Measurements from ENCODE around the gene VAMP2. TPM values are rescaled to one million over a fixed set of nuclear protein-coding genes. Genes with fewer than 3 reads are reported as not detected.

The VAMP2 gene
- total and polyA plus RNA-seq, 2 of the 4 experiments (the other 2 are of a cell fraction): 2.3 to 33.3 TPM

DNA sequence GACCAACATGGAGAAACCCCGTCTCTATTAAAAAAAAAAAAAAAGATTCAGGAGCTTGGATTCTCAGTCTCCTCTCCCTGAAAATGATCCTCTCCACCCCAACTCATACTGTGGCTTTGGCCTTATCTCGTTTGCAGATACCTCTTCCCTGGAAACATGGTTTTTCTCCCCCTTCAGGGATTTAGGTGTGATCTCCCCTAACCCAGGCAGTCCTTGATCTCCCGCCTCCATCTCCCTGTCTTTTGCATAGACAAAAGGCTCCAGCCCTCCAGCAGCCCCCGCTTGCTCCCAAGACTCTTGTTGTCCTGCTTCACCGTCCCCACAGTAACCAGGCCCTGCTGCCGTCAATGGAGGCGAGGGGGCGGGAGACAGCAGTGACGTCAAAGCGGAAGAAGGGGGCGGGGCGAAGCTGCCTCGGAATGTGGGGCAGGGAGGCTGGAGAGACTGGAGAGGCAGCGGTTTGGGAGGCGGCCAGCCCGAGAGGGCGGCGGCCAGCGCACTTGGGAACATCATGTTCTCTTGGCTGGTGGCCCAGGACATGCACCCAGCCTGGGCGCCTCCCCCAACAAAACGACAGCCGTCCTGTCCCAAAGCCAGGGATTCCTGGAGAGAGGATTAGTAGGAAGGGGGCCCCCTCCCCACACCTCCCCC is 8.7 kb downstream of the VAMP2 start:
- H3K79me1 ChIP-seq (ENCODE audit: low read depth in 1 of 2, low read length in 2 of 2): peaks cover 3 to 42% of the 10 kb centered on the region in 2 experiments; a peak in 2 of 4 replicates
- dilution Hi-C loops (cut with HindIII; ENCODE audit: low sequenced_read_pairs, unreplicated experiment): no loop called here
- H3K56ac ChIP-seq (ENCODE audit: extremely low read depth, insufficient read depth, low read length): peak overlapping the region; percentile 53; the same call in 1 of the 2 replicates
- H4K91ac ChIP-seq (ENCODE audit: insufficient read depth, low read depth, low read length): peak overlapping the region; percentile 58
- H4K5ac ChIP-seq (ENCODE audit: low read depth, low read length): peak overlapping the region; percentile 11; the same call in 1 of the 2 replicates
- peaks cover 13% of the 10 kb centered on the region for H4K20me1 ChIP-seq (ENCODE audit: insufficient read depth, low read length)
- peak; percentile 33 for ATAC-seq (ENCODE audit: low read depth)
- no peak overlapping the region for H3K4me3 ChIP-seq (ENCODE audit: insufficient read depth, low read depth, low read length)
- peak overlapping the region; percentile 73 for H2BK5ac ChIP-seq (ENCODE audit: low read depth, low read length, poor library complexity, severe bottlenecking)
- no TSS peak for BruUV-seq (replicated peaks)
- H2BK20ac ChIP-seq (ENCODE audit: low read depth, low read length): peak overlapping the region; percentile 46; the same call in 1 of the 2 replicates
- POLR2A ChIA-PET (ENCODE audit: unreplicated experiment): interaction anchor here (1.2 kb wide), 1 partner anchor 19 kb away, joined by 4 read pairs; no protein-coding TSS in a partner anchor
- H3K4me2 ChIP-seq (ENCODE audit: low read depth, low read length): peak overlapping the region; percentile 68
- H2BK15ac ChIP-seq (ENCODE audit: low read depth, low read length): peak overlapping the region; percentile 80; the same call in 1 of the 3 replicates
- CTCF ChIA-PET: no interaction called here
- no CpG with 5 or more reads among the region's 22 CpGs for WGBS, 2 experiments (ENCODE audit: extremely low coverage in 2 of 2, insufficient read length in 1 of 2)
- H2AK9ac ChIP-seq (replicated peaks; ENCODE audit: low read depth, low read length, poor library complexity): peak overlapping the region; percentile 74
- intact Hi-C loops (cut with micrococcal nuclease): no loop called here
- H2AK5ac ChIP-seq (ENCODE audit: low read depth, low read length): peak overlapping the region; percentile 41; the same call in 1 of the 2 replicates
- H3K27ac ChIP-seq (ENCODE audit: insufficient read depth, low read length): peak overlapping the region; percentile 81
- in situ Hi-C loops (cut with MboI; ENCODE audit: low sequenced_read_pairs): loop anchor here (25.0 kb wide), 1 partner anchor 917 kb away; the partner anchor contains the start of genes DVL2, GABARAP and PHF23
- H2AFZ ChIP-seq (replicated peaks; ENCODE audit: low read length, poor library complexity): peak overlapping the region; percentile 73
- peak overlapping the region; percentile 83 for H3K14ac ChIP-seq (replicated peaks; ENCODE audit: low read depth, low read length)
- peak overlapping the region; percentile 66; the same call in 1 of the 2 replicates for H3K23ac ChIP-seq (ENCODE audit: low read depth, low read length)
- H3K4me1 ChIP-seq (ENCODE audit: control insufficient read depth, insufficient read depth, low read length): peaks cover 23% of the 10 kb centered on the region
- peak overlapping the region; percentile 80 for H3K4ac ChIP-seq (ENCODE audit: low read depth, low read length)
- H3K27me3 ChIP-seq (ENCODE audit: control insufficient read depth, insufficient read depth, low read length): no peaks in the 10 kb centered on the region
- no peaks in the 10 kb centered on the region for H3K9me3 ChIP-seq (ENCODE audit: control insufficient read depth, insufficient read depth, low read length)
- peak; percentile 98 for DNase-seq
- H4K8ac ChIP-seq (ENCODE audit: low read depth in 2 of 2, low read length in 2 of 2): peak overlapping the region in 1 of 2 experiments; percentile 88; a peak in 2 of 4 replicates
- H3K18ac ChIP-seq (ENCODE audit: low read depth, low read length): peak overlapping the region; percentile 54
- H3K9ac ChIP-seq (ENCODE audit: low read depth, low read length): peak overlapping the region; percentile 19; the same call in 1 of the 2 replicates
- H3K36me3 ChIP-seq (ENCODE audit: control insufficient read depth, insufficient read depth, low read length): peaks cover 13% of the 10 kb centered on the region
- peaks cover 22% of the 10 kb centered on the region for H3K9me1 ChIP-seq (ENCODE audit: insufficient read depth, low read length)
- H2BK120ac ChIP-seq (ENCODE audit: low read depth, low read length): peak overlapping the region; percentile 69
- TF ChIP-seq RAD21 (IDR thresholded peaks at IDR 0.05; ENCODE audit: low read length): 0 out of 2 replicates have a peak, but pooled peaks have one; percentile 5
- TF ChIP-seq RFX5 (IDR thresholded peaks at IDR 0.05; ENCODE audit: low read depth, low read length): no peak
- TF ChIP-seq FOS (IDR thresholded peaks at IDR 0.05; ENCODE audit: low read depth, low read length): peak; percentile 9; the same call in 1 of the 2 replicates
- no peak for TF ChIP-seq CEBPB (IDR thresholded peaks at IDR 0.05; ENCODE audit: low read depth, low read length)
- TF ChIP-seq RCOR1 (IDR thresholded peaks at IDR 0.05; ENCODE audit: insufficient replicate concordance, low read length): peak; percentile 51
- peak; percentile 77 for TF ChIP-seq BHLHE40 (IDR thresholded peaks at IDR 0.05; ENCODE audit: low read depth, low read length)
- no peak for TF ChIP-seq SMC3 (IDR thresholded peaks at IDR 0.05; ENCODE audit: low read depth, low read length)
- TF ChIP-seq NFE2L2 (IDR thresholded peaks at IDR 0.05; ENCODE audit: low read depth, low read length): 0 out of 2 replicates have a peak, but pooled peaks have one; percentile 11
- TF ChIP-seq MAFK (IDR thresholded peaks at IDR 0.05; ENCODE audit: low read depth, low read length): no peak
- peak; percentile 81; the same call in 1 of the 2 replicates for TF ChIP-seq CHD1 (IDR thresholded peaks at IDR 0.05; ENCODE audit: low read depth, low read length)
- TF ChIP-seq, protein P1, sequence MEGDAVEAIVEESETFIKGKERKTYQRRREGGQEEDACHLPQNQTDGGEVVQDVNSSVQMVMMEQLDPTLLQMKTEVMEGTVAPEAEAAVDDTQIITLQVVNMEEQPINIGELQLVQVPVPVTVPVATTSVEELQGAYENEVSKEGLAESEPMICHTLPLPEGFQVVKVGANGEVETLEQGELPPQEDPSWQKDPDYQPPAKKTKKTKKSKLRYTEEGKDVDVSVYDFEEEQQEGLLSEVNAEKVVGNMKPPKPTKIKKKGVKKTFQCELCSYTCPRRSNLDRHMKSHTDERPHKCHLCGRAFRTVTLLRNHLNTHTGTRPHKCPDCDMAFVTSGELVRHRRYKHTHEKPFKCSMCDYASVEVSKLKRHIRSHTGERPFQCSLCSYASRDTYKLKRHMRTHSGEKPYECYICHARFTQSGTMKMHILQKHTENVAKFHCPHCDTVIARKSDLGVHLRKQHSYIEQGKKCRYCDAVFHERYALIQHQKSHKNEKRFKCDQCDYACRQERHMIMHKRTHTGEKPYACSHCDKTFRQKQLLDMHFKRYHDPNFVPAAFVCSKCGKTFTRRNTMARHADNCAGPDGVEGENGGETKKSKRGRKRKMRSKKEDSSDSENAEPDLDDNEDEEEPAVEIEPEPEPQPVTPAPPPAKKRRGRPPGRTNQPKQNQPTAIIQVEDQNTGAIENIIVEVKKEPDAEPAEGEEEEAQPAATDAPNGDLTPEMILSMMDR (conservative IDR thresholded peaks at IDR 0.05; ENCODE audit: low read depth, low read length): no peak
- peak; percentile 81 for TF ChIP-seq POLR2A (IDR thresholded peaks at IDR 0.05; ENCODE audit: low read depth, low read length)
- TF ChIP-seq, protein P2, sequence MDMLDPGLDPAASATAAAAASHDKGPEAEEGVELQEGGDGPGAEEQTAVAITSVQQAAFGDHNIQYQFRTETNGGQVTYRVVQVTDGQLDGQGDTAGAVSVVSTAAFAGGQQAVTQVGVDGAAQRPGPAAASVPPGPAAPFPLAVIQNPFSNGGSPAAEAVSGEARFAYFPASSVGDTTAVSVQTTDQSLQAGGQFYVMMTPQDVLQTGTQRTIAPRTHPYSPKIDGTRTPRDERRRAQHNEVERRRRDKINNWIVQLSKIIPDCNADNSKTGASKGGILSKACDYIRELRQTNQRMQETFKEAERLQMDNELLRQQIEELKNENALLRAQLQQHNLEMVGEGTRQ (IDR thresholded peaks at IDR 0.05; ENCODE audit: low read depth, low read length): 0 out of 2 replicates have a peak, but pooled peaks have one; percentile 27
- TF ChIP-seq MAZ (IDR thresholded peaks at IDR 0.05; ENCODE audit: borderline replicate concordance, low read depth, low read length): peak; percentile 99
